Myocyte (in vitro differentiated cells): ENCODE results near the gene STAMBP. TPM values are rescaled to one million over a fixed set of nuclear protein-coding genes. Genes with fewer than 3 reads are reported as not detected.
"Not testable (repeated sequence)": the region's sequence is repeated elsewhere in the genome, so short reads cannot be mapped to it uniquely, and the experiment has no call there.

ENCODE experiments used
- DNase-seq: peaks from one replicate; pipeline ENCODE4 v3.0.0-alpha.2; 2012; ENCODE audit warnings: low read depth
- total RNA-seq: library from RNA; depleted of rRNA; stranded (reverse); fragments of >200 nt; gene quantifications from 2 replicates; pipeline ENCODE4 v1.2.3, GENCODE V29; 2014

Gene STAMBP
- total RNA-seq, 1 donor from 2014 or later: 1,045 TPM

- DNase-seq: peak; percentile 66
Measured at GRCh38 chr2:73836141-73836943, 7.6 kb downstream of the STAMBP start.

GRCh38 chr2:73837847-73838585 is 9.3 kb downstream of the STAMBP start:
- DNase-seq: peak; percentile 47

- DNase-seq: peak; percentile 27
Measured at GRCh38 chr2:73838889-73839534, 10.3 kb downstream of the STAMBP start.

GRCh38 chr2:73839653-73840411 is 11.1 kb downstream of the STAMBP start:
- DNase-seq: peak; percentile 47

GRCh38 chr2:73841912-73842738 is 13.4 kb downstream of the STAMBP start:
- peak; percentile 21 for DNase-seq

- peak; percentile 2 for DNase-seq
Measured at GRCh38 chr2:73842739-73843019, 13.9 kb downstream of the STAMBP start.

GRCh38 chr2:73844087-73844486 is 15.3 kb downstream of the STAMBP start:
- no peak for DNase-seq

GRCh38 chr2:73850009-73850408 is 21.2 kb downstream of the STAMBP start:
- DNase-seq: peak; percentile 39

GRCh38 chr2:73851274-73851673 is 22.5 kb downstream of the STAMBP start:
- DNase-seq: no peak

GRCh38 chr2:73852020-73852419 is 23.3 kb downstream of the STAMBP start:
- DNase-seq: peak; percentile 56

GRCh38 chr2:73855526-73855925 is 26.8 kb downstream of the STAMBP start:
- DNase-seq: no peak

GRCh38 chr2:73856214-73856613 is 27.5 kb downstream of the STAMBP start:
- peak; percentile 49 for DNase-seq

- DNase-seq: peak; percentile 46
Measured at GRCh38 chr2:73859721-73860586, 31.2 kb downstream of the STAMBP start.

GRCh38 chr2:73862987-73863386 is 34.2 kb downstream of the STAMBP start:
- DNase-seq: peak; percentile 1

- DNase-seq: peak; percentile 33
Measured at GRCh38 chr2:73868204-73868978, 39.6 kb downstream of the STAMBP start.

GRCh38 chr2:73870084-73870483 is 41.3 kb downstream of the STAMBP start:
- peak; percentile 75 for DNase-seq

- no peak for DNase-seq
Measured at GRCh38 chr2:73877071-73877802, 48.5 kb downstream of the STAMBP start.

- DNase-seq: not testable (repeated sequence)
Measured at GRCh38 chr2:73877984-73878383, 49.2 kb downstream of the STAMBP start.
